Hepatic stellate cell (primary cell): ENCODE results near the gene RSPH4A.
"Not testable (repeated sequence)": the region's sequence is repeated elsewhere in the genome, so short reads cannot be mapped to it uniquely, and the experiment has no call there.

Experiments used
- DNase-seq: peaks from one replicate; pipeline ENCODE4 v3.0.0; 2011; ENCODE audit warnings: low spot score

The RSPH4A gene

DNA sequence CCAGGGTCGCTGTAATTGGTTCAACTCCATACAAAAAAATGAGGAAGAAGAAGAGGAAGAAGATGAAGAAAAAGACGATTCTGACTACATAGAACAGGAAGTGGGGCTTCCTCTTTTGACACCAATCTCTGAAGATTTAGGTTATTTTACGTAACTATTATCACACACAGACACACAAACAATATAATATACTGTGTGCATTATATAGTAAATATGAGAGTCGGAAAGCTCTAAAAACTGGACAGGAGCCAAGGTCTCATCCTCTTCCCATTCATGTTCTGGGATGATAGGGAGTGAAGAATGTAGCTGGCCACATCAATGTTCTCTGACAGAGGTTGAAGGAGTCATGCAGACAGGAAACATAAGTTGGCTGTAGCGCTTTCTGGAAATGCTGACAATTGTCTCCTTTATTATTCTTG, 13.3 kb downstream of the RSPH4A start:
- DNase-seq: no peak

DNA sequence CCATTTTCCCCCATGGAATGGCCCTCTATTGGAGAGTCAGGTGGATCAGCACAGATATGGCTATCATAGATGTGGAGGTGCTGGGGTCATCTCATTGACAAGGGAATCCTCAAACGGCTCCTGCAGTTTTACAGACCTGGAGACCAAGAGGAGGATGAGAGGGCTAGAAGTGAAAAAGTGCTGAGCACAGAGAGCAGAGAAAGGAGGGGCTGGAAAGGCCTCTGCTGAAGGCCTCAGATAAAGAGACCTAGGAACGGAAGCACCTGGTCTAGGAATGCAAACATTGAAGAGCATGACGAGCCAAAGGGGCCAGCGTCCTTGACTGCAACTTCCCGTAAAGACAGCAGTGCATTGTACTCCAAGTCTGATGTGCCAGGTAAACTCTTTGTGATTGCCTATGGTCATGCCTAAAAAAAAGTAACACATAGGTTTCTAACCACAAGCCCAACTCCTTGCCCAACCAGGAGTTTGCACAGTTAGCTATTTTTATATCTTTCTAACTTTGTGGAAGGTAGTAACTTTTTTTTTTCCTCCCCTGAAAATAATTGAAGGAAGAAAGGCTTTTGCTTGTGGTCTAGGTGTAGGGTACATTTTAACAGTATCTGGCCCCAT, 15.2 kb downstream of the RSPH4A start:
- DNase-seq: no peak

DNA sequence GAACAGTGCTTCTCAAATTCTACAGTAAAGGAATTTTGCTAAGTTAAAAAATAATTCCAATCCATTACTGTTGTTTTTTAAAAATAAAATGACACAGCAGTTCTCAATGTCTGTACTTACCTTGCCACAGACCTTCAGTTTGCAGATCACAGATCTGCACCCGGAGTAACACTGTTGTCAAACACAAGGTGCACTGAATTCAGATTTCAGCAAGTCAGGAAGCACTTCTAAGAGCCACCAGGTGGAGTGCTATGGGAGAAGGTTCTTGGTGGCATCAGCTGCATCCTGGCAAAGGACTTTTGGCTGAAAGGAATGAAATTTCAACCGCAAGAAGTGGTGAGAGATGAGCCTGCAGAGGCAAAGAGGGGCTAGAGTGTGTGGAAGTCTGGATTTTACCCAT, 17.4 kb downstream of the RSPH4A start:
- DNase-seq: no peak

DNA sequence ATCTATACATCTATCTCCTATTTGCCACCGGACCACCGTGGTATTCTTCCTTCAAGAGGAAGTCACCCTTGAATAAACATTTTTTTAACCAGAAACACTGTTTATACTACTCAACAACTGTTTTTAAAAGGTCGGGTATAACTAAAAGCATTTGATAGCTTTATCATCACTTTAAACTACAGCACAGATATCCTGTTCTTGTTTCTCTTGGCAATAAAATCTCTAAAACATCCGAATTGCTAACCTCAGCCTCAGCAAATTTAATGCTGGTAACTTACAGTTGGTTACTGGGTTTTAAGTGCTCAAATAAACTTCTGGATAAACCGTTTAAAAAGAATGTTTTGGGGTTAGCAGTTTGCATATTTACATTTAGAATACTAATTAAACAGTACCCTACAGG, 31.9 kb downstream of the RSPH4A start:
- DNase-seq: no peak

DNA sequence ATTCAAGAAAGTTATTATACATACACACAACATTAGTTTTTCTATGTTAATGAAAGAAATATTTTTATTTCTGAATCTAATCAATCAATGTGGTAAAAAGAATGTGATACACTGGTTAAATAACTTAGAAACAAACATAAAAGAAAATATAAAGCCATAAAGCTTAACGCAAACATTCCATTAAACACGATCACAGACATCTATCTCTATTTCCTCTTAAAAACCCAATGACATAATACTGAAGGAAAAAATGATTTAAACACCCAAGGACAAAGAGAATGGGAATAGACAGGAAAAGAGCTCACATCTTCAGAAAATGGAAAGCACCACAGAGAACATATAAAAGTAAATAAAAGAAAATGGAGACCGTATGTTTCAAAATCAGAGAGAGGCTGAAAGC, 32.9 kb downstream of the RSPH4A start:
- DNase-seq: no peak

DNA sequence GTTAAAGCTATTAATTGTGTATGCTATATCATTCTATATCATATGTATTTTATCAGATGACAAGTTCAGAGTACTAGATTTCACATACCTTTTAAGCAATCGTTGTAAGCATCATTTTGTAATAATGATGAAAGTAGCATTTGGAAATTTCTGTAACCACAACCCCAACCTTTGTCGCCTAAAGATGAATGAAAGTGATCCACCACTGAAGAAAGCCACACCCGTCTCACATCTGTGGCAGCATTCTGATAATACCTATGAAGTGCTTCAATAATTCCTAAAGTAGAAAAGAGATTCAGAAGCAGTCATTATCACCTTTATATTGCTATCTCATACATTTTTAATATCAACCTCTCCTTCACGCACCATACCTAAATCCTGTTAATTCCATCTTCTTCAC, 35.6 kb downstream of the RSPH4A start:
- no peak for DNase-seq

DNA sequence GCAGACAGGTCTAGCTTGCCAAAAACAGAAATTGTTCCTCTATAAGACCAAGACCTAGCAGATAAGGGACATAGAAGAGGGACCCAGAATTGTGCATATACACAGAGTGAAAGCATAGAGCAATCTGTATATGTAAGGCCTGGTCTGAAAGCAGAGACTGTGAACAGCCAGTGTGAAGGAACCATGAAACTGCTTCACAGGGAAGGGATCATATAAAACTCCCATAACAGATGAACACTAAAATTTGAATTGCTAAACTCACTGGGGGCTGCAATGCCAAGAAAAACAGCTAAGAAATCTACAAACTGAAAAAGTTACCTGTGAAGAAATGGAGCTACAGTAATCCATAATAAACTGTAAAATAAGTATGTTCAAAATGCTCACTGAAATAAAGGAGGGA, 45.3 kb downstream of the RSPH4A start:
- DNase-seq: no peak

DNA sequence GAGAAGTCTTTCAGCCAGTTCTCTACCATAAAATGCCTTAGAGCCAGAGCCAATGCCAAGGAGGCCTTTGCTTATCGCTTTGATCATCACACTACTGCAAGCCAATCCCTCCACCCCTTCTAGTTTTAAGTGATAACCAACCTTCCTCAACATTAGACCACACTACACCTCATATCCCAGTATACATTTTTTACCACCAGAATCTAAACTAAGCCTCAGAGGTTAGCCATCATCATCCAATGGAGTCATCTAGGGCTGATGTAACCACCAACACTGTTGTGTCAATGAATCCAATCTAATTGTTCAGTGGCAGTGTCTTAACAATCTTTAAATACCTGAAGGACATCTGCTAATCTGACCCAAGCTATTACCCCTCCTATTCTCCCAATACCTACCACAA, 45.9 kb downstream of the RSPH4A start:
- no peak for DNase-seq

DNA sequence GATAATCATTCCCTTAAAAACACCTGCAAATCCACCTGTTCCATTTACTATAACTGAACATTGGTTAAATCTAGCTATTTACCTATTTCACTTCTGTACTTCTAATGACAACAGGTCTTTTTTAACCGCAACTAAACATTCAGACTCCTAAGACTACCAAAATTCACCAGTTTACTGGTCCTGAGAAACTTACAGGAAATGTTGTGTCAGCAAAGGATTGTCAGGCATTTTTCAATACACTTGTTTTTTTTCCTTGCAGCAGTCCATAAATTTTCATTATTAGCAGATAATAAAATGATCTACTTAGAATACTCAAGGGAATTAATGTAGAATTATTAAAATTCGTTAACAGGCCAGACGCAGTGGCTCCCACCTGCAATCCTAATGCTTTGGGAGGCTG, 47.0 kb downstream of the RSPH4A start:
- no peak for DNase-seq

DNA sequence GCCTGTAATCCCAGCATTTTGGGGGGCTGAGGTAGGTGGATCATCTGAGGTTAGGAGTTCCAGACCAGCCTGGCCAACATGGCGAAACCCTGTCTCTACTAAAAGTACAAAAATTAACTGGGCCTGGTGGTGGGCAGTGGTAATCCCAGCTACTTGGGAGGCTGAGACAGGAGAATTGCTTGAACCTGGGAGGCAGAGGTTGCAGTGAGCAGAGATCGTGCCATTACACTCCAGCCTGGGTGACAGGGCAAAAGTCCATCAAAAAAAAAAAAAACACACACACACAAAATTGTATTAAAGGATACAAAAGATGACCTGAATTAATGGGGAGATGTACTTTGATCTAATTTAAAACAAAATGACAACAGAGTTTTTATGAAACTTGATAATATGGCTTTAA, 47.9 kb downstream of the RSPH4A start:
- DNase-seq: not testable (repeated sequence)

DNA sequence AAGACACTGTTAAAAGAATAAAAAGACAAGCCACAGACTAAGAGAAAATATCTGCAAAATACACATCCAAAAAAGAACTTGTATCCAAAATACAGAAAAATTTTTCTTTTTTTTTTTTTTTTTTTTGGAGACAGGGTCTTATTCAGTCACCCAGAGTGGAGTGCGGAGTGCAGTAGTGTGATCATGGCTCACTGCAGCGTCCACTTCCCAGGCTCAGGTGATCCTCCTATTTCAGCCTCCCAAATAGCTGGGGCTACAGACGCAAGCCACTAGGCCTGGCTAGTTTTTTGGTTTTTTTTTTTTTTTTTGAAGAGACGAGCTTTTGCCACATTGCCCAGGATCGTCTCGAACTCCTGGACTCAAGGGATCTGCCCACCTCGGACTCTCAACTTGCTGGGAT, 49.2 kb downstream of the RSPH4A start:
- DNase-seq: no peak

DNA sequence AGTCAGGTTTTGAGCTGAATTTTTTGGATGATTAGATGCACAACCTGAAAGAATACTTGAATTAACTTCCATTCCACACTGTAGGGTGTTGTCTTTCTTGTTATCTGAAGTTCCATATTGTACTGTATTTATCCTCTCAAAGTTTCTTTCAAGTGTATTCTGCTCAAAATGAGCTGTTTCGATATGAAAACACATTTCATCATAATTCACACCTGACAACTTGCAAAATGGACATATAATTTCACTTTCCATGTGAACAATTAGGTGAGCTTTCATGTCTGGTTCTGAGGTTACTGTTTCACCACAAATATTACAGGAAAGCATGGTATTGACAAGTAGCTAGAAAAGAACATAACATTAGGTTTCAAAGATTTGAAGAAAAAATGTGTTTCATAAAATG, 50.6 kb downstream of the RSPH4A start:
- no peak for DNase-seq

DNA sequence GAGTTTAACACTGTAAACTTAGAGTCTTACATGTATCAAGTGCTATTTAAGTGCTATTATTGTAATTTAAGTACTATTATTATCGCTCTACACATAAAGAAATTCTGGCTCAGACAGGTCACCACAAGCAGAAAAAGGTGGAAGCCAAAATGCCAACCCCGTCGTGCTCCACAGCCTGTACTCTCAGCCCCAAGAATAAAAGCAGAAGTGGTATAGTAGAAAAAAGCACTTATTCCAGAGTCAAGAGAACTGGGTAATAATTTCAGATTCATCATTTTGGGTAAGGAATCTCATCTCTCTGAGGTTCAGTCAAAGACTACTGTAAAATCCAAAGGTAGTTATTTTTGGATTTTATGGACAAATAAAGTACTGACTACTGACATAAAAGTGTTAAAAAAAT, 51.3 kb downstream of the RSPH4A start:
- DNase-seq: no peak

DNA sequence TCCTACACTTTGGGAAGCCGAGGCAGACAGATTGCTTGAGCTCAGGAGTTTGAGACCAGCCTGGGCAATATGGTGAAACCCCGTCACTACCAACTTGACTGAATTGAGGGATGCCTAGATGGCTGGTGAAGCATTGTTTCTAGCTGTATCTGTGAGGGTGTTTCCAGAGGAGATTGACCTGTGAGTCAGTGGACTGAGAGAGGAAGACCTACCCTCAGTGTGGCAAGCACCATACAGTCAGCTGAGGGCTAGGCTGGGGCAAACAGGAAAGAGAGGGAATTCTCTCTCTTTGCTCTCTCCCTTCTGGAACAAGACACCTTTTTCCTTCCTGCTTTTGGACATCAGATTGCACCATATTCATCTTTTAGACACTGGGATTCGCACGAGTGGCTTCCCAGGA, 56.0 kb downstream of the RSPH4A start:
- no peak for DNase-seq

DNA sequence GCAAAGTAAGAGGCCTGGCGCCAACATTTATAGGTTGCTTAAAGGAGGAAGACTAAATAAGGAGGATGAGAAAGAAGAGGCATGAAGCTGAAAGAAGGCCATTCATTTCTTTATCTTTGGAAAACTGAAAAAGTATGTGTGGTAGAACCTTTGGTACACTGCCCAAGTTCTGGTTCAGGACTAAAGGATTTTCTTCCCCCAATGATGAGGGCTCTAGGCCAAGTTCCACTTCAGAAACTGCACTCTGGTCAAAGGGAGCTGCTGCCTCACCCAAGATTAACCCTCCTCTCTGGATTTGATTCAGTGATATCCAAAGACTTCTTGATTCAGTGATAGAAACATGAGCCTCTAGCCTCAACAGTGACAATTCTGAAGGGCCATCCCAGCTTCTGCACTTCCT, 59.7 kb downstream of the RSPH4A start:
- DNase-seq: no peak

DNA sequence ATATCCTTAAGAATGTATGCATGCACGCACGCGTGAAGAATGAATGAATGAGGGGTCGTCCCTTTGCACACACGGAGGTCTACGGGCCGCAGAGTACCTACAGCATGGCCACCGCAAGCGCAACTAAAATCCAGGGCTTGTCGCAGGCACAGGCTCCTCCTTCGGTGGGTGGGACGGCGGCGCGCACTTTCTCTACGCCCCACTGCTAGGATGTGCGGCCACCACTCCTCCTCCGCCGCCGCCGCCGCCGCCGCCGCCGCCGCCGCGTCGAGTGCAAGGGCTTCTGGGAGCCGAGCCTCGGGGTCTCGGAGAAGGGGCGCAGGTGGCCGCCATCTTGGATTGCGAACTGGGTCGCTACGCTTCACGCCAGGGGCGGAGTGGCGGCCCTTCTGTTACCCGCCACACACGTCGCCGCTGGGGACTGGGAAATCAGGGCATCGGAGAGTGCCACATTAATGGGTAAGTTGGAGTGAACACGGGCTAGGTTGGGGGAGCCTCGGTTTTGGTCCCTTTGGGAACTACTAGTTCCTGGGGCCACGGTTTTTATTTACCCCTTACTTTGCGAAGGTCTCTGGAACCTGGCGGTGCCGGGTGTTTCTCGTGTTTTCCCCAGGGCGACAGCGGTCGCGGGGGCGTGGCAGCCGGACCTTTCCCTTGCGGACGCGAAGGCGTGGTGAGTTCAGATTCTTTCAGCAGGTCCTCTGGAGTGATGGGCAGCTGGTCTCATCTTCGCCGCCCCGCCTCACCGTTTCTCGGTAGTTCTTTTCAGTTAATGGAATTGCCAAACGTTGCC, 64.8 kb downstream of the RSPH4A start, which contains the start of gene KPNA5:
Gene KPNA5, plus strand, starts transcription at position 332 of the 793 bp plus-strand sequence. Its CDS starts 124 bp downstream, at position 456.
- peak; percentile 88 for DNase-seq

DNA sequence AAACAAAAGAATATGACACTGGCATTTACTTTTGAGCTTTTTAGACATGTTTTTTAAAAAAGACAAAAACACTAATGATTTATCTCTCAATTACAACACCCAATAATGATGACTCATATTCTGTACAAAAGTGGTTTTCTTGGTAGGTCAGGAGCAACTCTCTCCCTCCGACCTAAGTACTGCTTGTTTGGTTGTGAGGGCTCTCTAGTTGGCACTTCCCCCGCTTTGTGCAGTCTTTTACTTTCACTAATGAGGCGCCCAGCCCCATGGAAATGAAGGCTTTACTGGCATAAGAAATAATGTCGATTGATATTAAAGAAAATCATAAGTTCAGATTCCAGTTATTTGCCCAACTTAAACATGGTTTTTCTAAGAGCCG, 66.0 kb downstream of the RSPH4A start:
- peak; percentile 31 for DNase-seq
